ENCODE results near the gene TTC34.

DNA sequence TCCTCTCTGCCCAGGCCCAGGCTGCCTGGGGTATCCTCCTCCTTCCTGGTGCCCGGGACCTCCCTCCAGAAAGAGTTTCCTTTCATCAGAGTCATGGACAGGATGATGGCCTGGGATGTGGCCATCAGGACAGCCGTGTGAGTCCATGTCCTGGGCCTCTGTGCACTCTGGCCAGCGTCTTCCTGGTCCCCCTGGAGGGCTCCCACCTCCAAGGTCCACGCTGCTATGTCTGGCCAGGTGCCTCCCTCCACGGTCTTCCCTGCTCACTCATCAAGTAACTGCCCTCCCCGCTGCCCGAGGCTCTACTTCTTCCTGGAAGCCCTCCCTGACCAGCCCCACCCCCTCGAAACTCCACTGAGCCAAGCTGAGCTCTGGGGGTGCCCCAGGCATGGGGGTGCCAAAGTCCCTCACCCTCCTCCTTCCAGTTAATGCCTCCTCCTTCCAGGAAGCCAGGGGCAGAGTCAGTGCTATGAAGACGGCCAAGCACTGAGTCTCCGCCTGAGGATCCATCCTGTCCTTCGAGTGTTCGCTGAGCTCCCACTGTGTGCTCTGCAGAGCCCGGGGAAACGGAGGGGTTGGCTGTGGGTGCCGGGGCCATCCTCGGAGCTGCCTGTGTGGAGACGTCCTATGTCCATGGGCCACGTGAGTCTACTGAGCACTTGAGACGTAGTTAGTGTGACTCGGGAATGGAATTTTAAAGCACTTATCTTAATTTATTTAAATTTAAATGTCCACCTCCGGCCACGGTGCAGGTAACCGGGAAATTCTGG is 28.5 kb upstream of the TTC34 start:
- TF ChIP-seq, protein P1, sequence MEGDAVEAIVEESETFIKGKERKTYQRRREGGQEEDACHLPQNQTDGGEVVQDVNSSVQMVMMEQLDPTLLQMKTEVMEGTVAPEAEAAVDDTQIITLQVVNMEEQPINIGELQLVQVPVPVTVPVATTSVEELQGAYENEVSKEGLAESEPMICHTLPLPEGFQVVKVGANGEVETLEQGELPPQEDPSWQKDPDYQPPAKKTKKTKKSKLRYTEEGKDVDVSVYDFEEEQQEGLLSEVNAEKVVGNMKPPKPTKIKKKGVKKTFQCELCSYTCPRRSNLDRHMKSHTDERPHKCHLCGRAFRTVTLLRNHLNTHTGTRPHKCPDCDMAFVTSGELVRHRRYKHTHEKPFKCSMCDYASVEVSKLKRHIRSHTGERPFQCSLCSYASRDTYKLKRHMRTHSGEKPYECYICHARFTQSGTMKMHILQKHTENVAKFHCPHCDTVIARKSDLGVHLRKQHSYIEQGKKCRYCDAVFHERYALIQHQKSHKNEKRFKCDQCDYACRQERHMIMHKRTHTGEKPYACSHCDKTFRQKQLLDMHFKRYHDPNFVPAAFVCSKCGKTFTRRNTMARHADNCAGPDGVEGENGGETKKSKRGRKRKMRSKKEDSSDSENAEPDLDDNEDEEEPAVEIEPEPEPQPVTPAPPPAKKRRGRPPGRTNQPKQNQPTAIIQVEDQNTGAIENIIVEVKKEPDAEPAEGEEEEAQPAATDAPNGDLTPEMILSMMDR (IDR thresholded peaks at IDR 0.05): no peak
- no peak for TF ChIP-seq POLR2AphosphoS5 (IDR thresholded peaks at IDR 0.05)

Measured in sigmoid colon (tissue), 4 donors.